ENCODE measurements around the gene ABCG4. TPM values are rescaled to one million over a fixed set of nuclear protein-coding genes. Genes with fewer than 3 reads are reported as not detected.

Gene ABCG4
- polyA plus RNA-seq, 1 donor from 2014 or later: 1.5 TPM

DNA sequence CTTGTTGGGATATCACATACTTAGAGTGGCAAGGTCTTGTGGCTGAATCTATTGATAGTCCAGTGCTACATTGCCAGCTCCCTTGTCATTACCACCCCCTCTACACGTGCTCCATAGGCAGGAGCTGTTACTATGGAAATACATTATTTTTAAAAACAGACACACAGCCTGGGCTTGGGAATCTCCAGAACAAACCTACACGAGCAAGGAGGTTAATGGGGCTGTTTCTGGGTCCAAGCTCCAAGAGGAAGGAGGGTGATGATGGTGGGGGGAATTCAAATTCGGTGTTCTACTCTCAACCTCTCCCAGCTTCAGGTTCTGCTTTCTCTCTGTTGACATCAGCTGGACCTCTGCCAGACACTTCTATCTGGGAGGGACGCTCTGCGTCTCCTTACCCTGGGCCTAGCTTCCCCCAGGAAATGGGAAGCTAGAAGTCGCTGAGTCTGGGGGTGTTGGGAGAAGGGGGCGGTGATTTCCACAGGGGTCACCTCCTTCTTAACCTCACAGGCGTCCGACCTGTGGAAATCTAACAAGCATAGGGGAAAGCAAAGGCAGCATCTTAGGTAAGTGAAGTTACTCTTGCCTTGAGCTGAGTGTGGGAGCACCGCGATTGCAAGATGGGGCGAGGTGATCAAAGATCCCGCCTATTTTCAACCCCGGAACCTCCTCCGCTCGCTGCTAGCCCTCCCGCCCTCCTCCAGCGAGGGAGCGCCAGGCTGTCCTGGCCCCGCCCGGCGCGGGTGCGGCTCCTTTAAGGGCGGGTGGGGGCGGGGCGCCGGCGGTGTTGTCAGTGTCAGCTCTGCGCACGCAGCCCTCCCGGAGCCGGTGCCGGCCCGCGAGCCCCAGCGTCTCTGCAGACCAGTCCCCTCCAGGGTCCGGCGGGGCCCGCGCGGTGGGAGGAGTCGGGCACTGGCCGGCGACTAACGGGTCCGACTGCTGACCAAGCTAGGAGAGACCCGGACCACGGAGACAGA, 42.0 kb upstream of the ABCG4 start, which contains the start of gene C2CD2L:
TSS of gene C2CD2L (plus strand) at position 781 of the 974 bp plus-strand sequence. CDS start 398 bp downstream, outside the sequence.
- TF ChIP-seq POLR2AphosphoS5 (IDR thresholded peaks at IDR 0.05): peak; percentile 45
- TF ChIP-seq TAF1 (IDR thresholded peaks at IDR 0.05; ENCODE audit: low read depth): peak; percentile 45
- TF ChIP-seq EP300 (conservative IDR thresholded peaks at IDR 0.05; ENCODE audit: poor library complexity, severe bottlenecking): no peak
- H3F3A ChIP-seq (ENCODE audit: insufficient read depth, low read length, poor library complexity, severe bottlenecking): no peaks in the 10 kb centered on the region
- H3K9ac ChIP-seq (ENCODE audit: low read length): peak within 1 kb of the TSS; percentile 75
- H3K9me3 ChIP-seq (ENCODE audit: low read length): no peaks in the 10 kb centered on the region
- H4K20me1 ChIP-seq (ENCODE audit: insufficient read depth): no peaks in the 10 kb centered on the region
- H3K9me2 ChIP-seq (ENCODE audit: insufficient read depth, low read length): no peaks in the 10 kb centered on the region
- H2AFZ ChIP-seq (ENCODE audit: low read depth, low read length): peak within 1 kb of the TSS; percentile 75
- H3K36me3 ChIP-seq (ENCODE audit: insufficient read depth, low read length): no peaks in the 10 kb centered on the region
- no peaks in the 10 kb centered on the region for H3K79me2 ChIP-seq (replicated peaks; ENCODE audit: insufficient read depth, low read length)
- H3K4me2 ChIP-seq (ENCODE audit: low read length): peak within 1 kb of the TSS; percentile 92
- peak within 1 kb of the TSS; percentile 89 for H3K4me3 ChIP-seq (ENCODE audit: low read length)
- no peaks in the 10 kb centered on the region for H3K27me3 ChIP-seq (ENCODE audit: insufficient read depth, low read depth, low read length)
- H3K27ac ChIP-seq (ENCODE audit: low read length): peak within 1 kb of the TSS; percentile 18

DNA sequence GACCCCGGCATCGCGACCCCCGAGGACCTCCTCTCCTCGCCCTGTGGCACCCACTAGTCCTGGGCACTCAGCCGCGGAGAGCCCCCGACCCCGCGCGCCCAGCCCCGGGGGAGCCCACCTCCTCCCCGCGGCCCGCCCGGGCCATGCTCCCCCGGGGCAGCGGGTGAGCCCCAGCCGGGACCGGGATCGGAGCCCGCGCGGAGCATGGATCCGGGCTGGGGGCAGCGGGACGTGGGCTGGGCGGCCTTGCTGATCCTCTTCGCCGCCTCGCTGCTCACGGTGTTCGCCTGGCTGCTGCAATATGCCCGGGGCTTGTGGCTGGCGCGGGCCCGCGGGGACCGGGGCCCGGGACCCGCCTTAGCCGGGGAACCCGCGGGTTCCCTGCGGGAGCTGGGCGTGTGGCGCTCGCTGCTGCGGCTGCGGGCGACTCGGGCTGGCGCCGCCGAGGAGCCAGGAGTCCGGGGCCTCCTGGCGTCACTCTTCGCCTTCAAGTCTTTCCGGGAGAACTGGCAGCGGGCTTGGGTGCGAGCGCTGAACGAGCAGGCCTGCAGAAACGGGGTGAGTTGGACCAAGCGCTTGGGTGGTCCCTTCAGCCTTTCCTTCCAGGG, 41.2 kb upstream of the ABCG4 start:
- H2AFZ ChIP-seq (ENCODE audit: low read depth, low read length): peak overlapping the region; percentile 21
- H3K4me2 ChIP-seq (ENCODE audit: low read length): peak overlapping the region; percentile 92

DNA sequence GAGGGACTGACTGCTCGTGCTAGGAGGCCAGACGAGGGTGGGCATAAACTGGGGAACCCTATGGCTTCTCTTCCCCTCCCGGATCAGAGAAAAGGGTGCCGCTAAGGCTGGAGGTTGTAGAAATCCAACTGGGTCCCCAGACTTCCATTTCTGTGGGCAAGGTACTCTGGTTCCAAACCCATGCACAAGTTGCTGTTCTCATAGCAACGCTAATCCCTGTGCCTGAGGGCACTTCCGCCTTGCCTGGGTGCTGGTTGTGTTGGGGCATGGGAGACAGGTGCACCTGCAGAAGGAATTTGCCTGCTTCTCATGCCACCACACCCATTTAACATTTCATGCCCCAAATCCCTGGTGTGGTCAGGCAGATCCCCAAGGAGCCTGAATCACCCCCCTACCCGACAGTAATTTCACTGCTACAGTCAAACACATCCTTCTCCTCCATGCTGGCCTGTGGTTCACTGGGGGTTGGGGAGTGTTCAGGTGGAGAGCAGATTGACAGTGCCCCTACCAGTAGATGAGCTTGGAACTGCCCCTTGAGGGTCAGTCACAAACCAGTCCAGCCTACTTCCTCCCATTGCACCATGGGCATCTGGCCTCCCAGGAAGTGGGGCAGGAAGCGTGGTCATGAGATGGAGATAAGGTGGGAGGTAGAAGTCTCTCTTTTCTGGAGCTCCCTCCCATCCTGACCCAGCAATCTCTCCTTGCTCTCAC, 40.6 kb upstream of the ABCG4 start:
- Histone ChIP-seq H3K9ac (ENCODE audit: low read length) (peak overlapping the region; percentile 75), H3K27me3 (ENCODE audit: insufficient read depth, low read depth, low read length) (no peaks in the 10 kb centered on the region), H3K79me2 (replicated peaks; ENCODE audit: insufficient read depth, low read length) (no peaks in the 10 kb centered on the region), H4K20me1 (ENCODE audit: insufficient read depth) (no peaks in the 10 kb centered on the region), H3K4me3 (ENCODE audit: low read length) (peak overlapping the region; percentile 89), H2AFZ (ENCODE audit: low read depth, low read length) (no peak overlapping the region), H3K36me3 (ENCODE audit: insufficient read depth, low read length) (no peaks in the 10 kb centered on the region), H3K9me3 (ENCODE audit: low read length) (no peaks in the 10 kb centered on the region), H3K4me2 (ENCODE audit: low read length) (peak overlapping the region; percentile 92), H3K27ac (ENCODE audit: low read length) (no peak overlapping the region), H3K9me2 (ENCODE audit: insufficient read depth, low read length) (no peaks in the 10 kb centered on the region), H3F3A (ENCODE audit: insufficient read depth, low read length, poor library complexity, severe bottlenecking) (no peaks in the 10 kb centered on the region)
- TF ChIP-seq EZH2 (IDR thresholded peaks at IDR 0.05; ENCODE audit: borderline replicate concordance, insufficient read depth, low read length, poor library complexity, severe bottlenecking): no peak
- no peak for TF ChIP-seq EP300 (conservative IDR thresholded peaks at IDR 0.05; ENCODE audit: poor library complexity, severe bottlenecking)
- TF ChIP-seq, protein P1, sequence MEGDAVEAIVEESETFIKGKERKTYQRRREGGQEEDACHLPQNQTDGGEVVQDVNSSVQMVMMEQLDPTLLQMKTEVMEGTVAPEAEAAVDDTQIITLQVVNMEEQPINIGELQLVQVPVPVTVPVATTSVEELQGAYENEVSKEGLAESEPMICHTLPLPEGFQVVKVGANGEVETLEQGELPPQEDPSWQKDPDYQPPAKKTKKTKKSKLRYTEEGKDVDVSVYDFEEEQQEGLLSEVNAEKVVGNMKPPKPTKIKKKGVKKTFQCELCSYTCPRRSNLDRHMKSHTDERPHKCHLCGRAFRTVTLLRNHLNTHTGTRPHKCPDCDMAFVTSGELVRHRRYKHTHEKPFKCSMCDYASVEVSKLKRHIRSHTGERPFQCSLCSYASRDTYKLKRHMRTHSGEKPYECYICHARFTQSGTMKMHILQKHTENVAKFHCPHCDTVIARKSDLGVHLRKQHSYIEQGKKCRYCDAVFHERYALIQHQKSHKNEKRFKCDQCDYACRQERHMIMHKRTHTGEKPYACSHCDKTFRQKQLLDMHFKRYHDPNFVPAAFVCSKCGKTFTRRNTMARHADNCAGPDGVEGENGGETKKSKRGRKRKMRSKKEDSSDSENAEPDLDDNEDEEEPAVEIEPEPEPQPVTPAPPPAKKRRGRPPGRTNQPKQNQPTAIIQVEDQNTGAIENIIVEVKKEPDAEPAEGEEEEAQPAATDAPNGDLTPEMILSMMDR (IDR thresholded peaks at IDR 0.05; ENCODE audit: poor library complexity, severe bottlenecking): no peak
- TF ChIP-seq SMC3 (conservative IDR thresholded peaks at IDR 0.05; ENCODE audit: poor library complexity): no peak
- TF ChIP-seq, protein P2, sequence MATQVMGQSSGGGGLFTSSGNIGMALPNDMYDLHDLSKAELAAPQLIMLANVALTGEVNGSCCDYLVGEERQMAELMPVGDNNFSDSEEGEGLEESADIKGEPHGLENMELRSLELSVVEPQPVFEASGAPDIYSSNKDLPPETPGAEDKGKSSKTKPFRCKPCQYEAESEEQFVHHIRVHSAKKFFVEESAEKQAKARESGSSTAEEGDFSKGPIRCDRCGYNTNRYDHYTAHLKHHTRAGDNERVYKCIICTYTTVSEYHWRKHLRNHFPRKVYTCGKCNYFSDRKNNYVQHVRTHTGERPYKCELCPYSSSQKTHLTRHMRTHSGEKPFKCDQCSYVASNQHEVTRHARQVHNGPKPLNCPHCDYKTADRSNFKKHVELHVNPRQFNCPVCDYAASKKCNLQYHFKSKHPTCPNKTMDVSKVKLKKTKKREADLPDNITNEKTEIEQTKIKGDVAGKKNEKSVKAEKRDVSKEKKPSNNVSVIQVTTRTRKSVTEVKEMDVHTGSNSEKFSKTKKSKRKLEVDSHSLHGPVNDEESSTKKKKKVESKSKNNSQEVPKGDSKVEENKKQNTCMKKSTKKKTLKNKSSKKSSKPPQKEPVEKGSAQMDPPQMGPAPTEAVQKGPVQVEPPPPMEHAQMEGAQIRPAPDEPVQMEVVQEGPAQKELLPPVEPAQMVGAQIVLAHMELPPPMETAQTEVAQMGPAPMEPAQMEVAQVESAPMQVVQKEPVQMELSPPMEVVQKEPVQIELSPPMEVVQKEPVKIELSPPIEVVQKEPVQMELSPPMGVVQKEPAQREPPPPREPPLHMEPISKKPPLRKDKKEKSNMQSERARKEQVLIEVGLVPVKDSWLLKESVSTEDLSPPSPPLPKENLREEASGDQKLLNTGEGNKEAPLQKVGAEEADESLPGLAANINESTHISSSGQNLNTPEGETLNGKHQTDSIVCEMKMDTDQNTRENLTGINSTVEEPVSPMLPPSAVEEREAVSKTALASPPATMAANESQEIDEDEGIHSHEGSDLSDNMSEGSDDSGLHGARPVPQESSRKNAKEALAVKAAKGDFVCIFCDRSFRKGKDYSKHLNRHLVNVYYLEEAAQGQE (IDR thresholded peaks at IDR 0.05; ENCODE audit: borderline replicate concordance): no peak
- no peak for TF ChIP-seq POLR2AphosphoS5 (IDR thresholded peaks at IDR 0.05)
- no peak for TF ChIP-seq TAF1 (IDR thresholded peaks at IDR 0.05; ENCODE audit: low read depth)
- no peak for TF ChIP-seq MXI1 (conservative IDR thresholded peaks at IDR 0.05; ENCODE audit: poor library complexity, severe bottlenecking)
- no peak for TF ChIP-seq RAD21 (conservative IDR thresholded peaks at IDR 0.05)

More for the DNA sequence above, 41.2 kb upstream of the ABCG4 start:
- H3K4me3 ChIP-seq (ENCODE audit: low read length): peak overlapping the region; percentile 89
- no peaks in the 10 kb centered on the region for H3K9me2 ChIP-seq (ENCODE audit: insufficient read depth, low read length)
- no peaks in the 10 kb centered on the region for H3K36me3 ChIP-seq (ENCODE audit: insufficient read depth, low read length)
- H4K20me1 ChIP-seq (ENCODE audit: insufficient read depth): no peaks in the 10 kb centered on the region
- H3K9ac ChIP-seq (ENCODE audit: low read length): peak overlapping the region; percentile 75
- TF ChIP-seq MXI1 (conservative IDR thresholded peaks at IDR 0.05; ENCODE audit: poor library complexity, severe bottlenecking) (peak; percentile 59), TAF1 (IDR thresholded peaks at IDR 0.05; ENCODE audit: low read depth) (no peak), SMC3 (conservative IDR thresholded peaks at IDR 0.05; ENCODE audit: poor library complexity) (no peak)
- H3F3A ChIP-seq (ENCODE audit: insufficient read depth, low read length, poor library complexity, severe bottlenecking): no peaks in the 10 kb centered on the region
- H3K27ac ChIP-seq (ENCODE audit: low read length): no peak overlapping the region
- H3K79me2 ChIP-seq (replicated peaks; ENCODE audit: insufficient read depth, low read length): no peaks in the 10 kb centered on the region
- no peaks in the 10 kb centered on the region for H3K9me3 ChIP-seq (ENCODE audit: low read length)
- H3K27me3 ChIP-seq (ENCODE audit: insufficient read depth, low read depth, low read length): no peaks in the 10 kb centered on the region

Measured in neural cell (in vitro differentiated cells).